Measurements from ENCODE around the gene AZU1.

The AZU1 gene

DNA sequence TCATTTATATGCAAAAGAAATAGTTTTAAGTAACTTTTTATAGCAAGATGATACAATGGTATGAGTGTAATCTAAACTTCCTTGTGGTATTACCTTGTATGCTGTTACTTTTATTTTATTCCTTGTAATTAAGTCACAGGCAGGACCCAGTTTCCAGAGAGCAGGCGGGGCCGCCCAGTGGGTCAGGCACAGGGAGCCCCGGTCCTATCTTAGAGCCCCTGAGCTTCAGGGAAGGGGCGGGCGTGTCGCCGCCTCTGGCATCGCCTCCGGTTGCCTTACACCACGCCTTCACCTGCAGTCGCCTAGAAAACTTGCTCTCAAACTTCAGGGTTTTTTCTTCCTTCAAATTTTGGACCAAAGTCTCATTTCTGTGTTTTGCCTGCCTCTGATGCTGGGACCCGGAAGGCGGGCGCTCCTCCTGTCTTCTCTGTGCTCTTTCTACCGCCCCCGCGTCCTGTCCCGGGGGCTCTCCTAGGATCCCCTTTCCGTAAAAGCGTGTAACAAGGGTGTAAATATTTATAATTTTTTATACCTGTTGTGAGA is 16.1 kb upstream of the AZU1 start:
- no peak for DNase-seq (ENCODE audit: extremely low read depth, low read depth)
- H3K4me3 ChIP-seq (replicated peaks; ENCODE audit: low read depth, low read length): no peak overlapping the region
- TF ChIP-seq CTCF (IDR thresholded peaks at IDR 0.05; ENCODE audit: low read depth, low read length, missing control alignments): no peak

DNA sequence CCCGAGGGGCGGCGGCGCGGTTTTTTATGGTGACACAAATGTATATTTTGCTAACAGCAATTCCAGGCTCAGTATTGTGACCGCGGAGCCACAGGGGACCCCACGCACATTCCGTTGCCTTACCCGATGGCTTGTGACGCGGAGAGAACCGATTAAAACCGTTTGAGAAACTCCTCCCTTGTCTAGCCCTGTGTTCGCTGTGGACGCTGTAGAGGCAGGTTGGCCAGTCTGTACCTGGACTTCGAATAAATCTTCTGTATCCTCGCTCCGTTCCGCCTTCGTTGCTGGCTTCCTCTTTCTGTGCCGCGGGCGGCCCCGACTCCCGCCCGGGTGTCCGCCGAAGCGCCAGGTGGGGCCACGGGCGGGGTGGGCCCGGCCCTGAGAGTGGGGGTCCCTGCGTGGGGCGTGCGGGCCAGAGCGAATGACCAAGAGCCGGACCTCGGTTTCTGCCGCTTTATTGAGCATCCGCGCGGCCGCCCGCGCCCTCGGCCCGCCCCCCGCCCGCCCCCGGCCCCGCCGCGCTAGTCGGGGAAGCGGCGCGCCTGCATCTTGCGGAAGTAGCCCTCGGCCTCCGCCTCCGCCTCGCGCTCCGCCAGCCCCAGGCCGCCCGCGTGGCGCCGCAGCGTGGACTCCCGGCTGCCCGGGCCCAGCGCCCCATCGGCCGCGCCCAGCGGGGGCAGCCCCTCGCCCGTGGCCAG is 15.4 kb upstream of the AZU1 start:
- H3K4me3 ChIP-seq (replicated peaks; ENCODE audit: low read depth, low read length): no peak overlapping the region
- no peak for DNase-seq (ENCODE audit: extremely low read depth, low read depth)
- TF ChIP-seq CTCF (IDR thresholded peaks at IDR 0.05; ENCODE audit: low read depth, low read length, missing control alignments): no peak

- DNase-seq (ENCODE audit: extremely low read depth, low read depth): no peak
- H3K4me3 ChIP-seq (replicated peaks; ENCODE audit: low read depth, low read length): no peak overlapping the region
- TF ChIP-seq CTCF (IDR thresholded peaks at IDR 0.05; ENCODE audit: low read depth, low read length, missing control alignments): no peak
Observed at GRCh38 chr19:812747-813218, 14.9 kb upstream of the AZU1 start.

DNA sequence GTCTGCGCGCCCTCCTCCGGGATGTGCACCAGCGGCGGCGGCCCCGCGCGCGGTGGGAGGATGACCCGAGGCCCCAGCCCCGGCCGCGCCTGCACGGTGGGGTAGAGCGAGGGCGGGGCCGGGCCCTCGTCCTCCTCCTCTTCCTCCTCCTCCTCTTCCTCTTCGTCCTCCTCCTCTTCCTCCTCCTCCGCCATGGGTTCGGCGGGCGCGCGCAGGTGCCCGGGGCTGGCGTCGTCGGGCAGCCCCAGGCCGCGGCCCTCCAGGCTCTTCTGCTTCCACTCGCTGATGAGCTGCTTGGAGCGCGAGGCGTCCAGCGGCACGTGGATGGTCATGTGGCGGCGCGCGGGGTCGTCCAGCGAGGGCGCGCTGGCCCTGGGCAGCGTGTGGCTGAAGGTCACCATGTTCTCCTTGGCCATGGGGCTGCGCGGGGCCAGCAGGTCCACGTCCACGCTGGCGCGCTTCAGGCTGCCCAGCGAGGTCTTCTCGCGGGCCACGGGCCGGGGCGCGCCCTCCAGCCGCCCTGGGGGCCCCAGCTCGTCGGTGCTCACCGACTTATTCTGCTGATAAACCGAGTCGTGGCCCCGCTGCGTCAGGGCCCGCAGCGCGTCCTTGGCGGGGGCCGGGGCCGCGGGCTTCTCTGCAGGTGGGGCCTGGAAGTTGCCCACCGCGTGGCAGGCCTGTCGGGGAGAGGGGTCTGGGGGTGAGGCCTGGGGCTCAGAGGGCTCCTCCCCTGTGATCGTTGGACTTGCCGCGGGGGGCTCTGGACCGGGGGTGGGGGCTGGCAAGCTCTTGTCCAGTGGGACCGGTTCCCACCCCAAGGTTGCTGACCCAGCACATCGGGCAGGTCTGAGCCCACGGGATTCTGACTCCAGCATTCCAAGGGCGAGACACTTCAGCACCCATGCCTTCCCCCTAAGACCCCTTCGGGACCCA is 14.2 kb upstream of the AZU1 start:
- DNase-seq (ENCODE audit: extremely low read depth, low read depth): no peak
- no peak for TF ChIP-seq CTCF (IDR thresholded peaks at IDR 0.05; ENCODE audit: low read depth, low read length, missing control alignments)
- no peak overlapping the region for H3K4me3 ChIP-seq (replicated peaks; ENCODE audit: low read depth, low read length)

DNA sequence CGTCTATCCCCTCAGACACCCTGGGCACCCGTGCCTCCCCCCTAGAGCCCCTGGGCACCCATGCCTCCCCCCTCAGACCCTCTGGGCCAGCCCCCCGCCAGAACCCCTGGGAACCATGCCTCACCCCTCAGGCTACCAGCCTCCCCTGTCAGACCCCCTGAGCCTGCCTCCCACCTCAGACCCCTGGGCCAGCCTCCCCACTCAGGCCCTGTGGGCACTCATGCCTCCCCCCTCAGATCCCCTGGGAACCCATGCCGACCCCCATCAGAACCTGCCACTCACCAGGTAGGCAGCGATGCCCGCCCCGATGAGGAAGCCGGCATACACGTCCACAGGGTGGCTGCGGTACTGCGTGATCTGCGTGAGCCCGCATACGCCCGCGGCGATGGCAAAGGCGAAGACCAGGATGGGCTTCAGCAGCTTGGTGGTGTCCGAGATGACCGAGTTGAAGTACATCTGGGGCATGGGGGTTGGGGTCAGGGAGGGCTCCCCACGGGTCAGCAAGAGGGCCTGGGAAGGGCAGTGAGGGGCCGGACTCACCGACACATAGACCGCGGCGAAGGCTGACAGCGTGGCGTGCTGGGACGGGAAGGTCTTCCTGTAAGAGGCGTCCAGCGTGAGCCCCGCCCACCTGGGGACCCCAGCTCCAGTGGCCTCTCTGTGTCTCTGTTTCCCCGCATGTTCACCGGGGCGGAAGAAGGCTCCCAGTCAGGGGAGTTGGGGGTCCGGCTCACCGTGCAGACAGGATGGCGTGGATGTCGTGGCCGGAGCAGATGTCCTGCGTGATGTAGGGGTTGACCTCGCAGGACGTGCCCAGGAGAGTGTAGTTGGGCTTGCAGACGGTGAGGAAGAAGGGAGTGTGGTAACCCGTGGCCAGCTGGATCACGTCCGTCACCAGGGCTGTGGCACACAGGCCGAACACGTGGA is 13.2 kb upstream of the AZU1 start:
- no peak overlapping the region for H3K4me3 ChIP-seq (replicated peaks; ENCODE audit: low read depth, low read length)
- TF ChIP-seq CTCF (IDR thresholded peaks at IDR 0.05; ENCODE audit: low read depth, low read length, missing control alignments): no peak
- no peak for DNase-seq (ENCODE audit: extremely low read depth, low read depth)
